Stimulated activated CD4-positive, alpha-beta T cell treated with anti-CD3 and anti-CD28 coated beads, Interleukin-4, amount 100 ng/mL, for 1 hour (primary cell): ENCODE measurements around the gene ARHGAP42.

Source experiments
- DNase-seq: peaks from one replicate; pipeline ENCODE4 v3.0.0-alpha.2; 2020

ARHGAP42 gene

GRCh38 chr11:100761841-100762240, 74.8 kb downstream of the ARHGAP42 start:
- no peak for DNase-seq

- no peak for DNase-seq
Observed at GRCh38 chr11:100766764-100767163, 79.7 kb downstream of the ARHGAP42 start.

GRCh38 chr11:100769165-100769564, 82.1 kb downstream of the ARHGAP42 start:
- no peak for DNase-seq

DNA sequence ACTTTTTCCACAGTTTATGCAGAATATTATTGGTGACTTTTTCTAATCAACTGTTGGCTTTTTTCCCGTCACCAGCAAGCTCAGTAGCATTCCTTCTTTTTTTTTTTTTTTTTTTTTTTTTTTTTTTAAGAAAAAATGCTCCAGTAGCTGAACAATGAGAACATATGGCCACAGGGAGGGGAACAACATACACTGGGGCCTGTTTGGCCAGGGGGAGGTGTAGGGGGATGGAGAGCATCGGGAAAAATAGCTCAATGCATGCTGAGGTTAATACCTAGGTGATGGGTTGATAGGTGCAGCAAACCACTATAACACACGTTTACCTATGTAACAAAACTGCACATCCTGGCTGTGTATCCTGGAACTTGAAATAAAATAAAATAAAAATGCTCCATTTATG, 82.5 kb downstream of the ARHGAP42 start:
- DNase-seq = no peak

- DNase-seq = no peak
Observed at GRCh38 chr11:100774132-100774531, 87.0 kb downstream of the ARHGAP42 start.

DNA sequence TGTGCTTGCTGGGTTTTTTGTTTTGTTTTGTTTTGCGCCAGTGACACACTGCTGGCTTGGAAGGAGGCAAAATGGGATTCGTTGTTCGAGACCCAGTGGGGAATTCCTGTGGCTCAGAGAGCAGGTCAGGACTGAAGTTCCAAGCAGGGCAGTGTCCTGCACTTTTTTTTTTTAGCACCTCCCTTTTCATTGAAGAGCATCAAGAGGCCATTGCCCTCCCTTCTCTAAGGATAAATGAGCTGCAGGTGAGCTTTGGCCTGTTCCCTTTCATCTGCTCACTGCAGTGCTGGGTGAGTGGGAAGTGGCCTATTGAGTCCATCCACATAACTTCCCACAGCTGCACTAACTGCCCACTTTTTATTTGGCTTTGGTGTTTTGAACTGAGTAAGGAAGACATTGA, 87.8 kb downstream of the ARHGAP42 start:
- no peak for DNase-seq

- DNase-seq = no peak
Observed at GRCh38 chr11:100776212-100776896, 89.3 kb downstream of the ARHGAP42 start.

GRCh38 chr11:100777103-100777502, 90.0 kb downstream of the ARHGAP42 start:
- no peak for DNase-seq

GRCh38 chr11:100777736-100778135, 90.6 kb downstream of the ARHGAP42 start:
- DNase-seq = no peak

DNA sequence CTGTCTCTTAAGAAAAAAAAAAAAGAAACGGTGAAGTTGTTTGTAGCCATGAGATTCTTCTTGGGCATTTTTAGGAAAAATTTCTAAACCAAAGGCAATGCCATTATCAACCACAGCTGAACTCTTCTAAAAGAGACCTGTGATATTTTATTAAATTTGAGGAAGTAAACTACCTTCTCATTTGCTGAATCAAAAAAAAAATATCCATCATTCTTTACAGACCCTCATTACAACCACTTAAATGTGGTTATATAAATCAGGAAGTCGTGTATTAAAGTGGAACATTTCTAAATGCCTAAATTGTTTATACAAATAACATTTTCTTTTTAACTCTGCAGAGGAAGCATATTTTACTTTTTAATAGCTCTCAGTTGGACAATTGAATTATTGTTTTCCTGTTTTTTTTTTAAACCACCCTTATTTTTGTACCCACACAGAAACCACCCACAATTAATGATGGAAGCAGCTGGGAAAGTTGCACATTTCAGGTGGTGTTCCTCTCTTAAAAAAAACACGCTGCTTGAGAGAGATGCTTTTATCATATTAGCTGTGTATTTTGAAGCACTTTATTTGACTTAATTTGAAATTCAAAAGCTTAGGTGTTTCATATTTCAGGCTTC, 91.2 kb downstream of the ARHGAP42 start:
- DNase-seq = no peak

DNA sequence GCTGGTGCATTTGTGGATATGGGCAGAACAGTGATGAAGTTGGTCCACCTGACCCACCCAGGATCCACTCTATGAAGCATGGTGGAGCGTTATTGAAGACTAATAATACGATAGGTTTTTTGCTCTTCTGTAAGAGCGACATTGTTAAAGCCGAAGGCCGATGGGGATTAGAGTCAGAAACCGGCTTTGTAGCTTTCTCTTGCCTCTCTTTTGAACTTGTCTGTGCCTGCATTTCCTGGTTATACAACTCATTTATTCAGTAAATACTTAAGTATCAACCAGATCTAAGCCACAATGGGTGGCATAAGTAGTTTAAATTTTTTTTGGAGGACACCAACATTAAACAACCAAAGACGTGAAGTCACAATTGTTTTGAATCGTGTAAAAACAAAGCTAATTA, 93.4 kb downstream of the ARHGAP42 start:
- no peak for DNase-seq

DNA sequence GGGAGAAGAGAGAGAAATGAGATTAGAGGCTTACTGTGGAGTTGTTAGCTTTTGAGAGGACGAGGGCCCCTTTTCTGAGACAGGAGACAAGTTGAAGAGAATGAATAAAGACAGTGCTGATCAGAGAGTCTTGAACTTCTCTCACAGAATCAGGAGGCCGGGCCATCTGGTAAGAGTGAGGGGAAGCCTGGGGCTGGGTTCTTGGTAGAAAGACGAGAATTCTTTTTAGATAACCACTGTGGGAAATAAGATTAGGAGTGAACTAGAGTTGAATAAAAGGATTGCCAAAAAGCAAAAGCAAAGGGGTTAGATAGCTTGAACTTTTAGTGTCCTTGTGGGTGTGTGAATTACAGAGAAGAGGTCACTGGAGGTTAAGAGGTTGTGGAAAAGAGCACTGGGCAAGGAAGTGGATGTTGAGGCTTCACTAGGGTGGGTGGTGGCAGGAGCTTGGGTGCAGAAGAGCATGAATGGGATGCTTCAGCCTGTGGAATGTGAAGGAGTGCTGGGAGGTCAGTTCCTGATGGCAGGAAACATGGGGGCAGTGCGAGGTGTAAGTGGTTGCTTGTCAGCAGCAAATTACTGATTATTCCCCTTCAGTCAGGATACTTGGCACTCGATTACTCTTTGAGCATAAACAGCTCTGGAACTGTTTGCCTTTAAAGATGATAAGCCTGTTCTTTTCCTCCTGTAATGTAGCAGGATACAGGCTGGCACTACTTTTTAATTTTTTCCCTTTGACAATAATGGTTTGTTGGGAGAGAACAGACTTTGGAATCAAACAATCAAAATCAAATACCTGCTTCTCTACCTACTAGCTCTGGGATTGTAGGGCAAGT, 98.3 kb downstream of the ARHGAP42 start:
- no peak for DNase-seq

- DNase-seq = no peak
Observed at GRCh38 chr11:100788561-100789295, 101.6 kb downstream of the ARHGAP42 start.

- no peak for DNase-seq
Observed at GRCh38 chr11:100789500-100789899, 102.4 kb downstream of the ARHGAP42 start.

DNA sequence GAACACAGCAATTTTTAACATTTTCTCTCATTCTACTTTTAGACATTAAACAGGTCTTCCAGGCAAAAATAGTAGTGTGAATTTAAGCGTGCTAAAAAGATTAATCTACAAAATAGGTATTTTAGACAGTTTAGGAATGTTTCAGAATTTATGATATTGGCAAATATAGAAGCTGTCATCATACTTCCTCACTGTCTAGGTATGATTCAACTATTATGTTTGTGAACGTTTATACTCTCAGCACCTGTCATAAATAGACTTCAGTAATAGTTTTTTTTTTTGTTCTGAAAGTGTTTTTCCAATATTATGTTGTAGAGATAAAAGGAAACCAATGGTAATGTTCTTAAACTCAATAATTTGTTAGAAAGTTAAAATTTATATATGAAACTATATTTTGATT, 103.0 kb downstream of the ARHGAP42 start:
- no peak for DNase-seq

DNA sequence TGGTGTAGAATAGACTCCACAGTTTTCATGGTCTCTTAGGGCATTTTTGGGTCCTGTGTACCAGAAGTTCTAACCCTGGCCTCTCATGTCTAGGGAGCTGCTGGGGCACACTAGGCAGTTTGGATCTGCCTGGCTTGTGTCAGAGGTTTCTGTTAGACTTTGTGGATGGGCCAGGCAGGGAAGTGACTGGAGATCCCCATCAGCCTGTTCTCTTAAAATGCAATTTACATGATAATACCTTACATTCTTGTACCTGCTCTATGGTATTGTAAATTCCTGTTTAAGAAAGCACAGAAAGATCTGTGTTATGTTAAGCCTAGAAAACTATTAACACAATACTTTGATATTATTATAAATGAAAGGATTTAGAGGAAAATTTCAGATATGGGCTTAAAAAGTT, 104.0 kb downstream of the ARHGAP42 start:
- DNase-seq = no peak

GRCh38 chr11:100791860-100792259, 104.8 kb downstream of the ARHGAP42 start:
- no peak for DNase-seq

DNA sequence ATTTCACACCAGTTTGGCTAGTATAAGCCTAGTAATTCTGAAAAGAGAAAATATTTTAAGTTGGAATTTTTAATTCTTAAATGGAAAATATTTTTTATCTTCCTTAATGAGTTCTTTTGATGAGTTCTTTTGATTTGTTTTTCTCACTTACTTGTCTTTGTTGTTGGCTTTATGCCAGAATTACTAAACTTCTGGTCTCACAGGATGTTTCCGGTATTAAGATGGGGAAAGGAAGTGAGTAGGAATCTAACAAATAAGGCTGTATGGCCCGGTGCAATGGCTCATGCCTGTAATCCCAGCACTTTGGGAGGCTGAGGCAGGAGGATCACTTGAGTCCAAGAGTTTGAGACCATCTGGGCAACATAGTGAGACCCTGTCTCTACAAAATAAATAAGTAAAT, 106.4 kb downstream of the ARHGAP42 start:
- no peak for DNase-seq

GRCh38 chr11:100794446-100794845, 107.4 kb downstream of the ARHGAP42 start:
- no peak for DNase-seq

GRCh38 chr11:100799445-100799844, 112.4 kb downstream of the ARHGAP42 start:
- no peak for DNase-seq

GRCh38 chr11:100800202-100800601, 113.1 kb downstream of the ARHGAP42 start:
- no peak for DNase-seq

GRCh38 chr11:100801225-100801999, 114.3 kb downstream of the ARHGAP42 start:
- no peak for DNase-seq
